DND-41 (cell line): ENCODE data around the gene PITPNC1.
"Not testable (repeated sequence)": the region's sequence is repeated elsewhere in the genome, so short reads cannot be mapped to it uniquely, and the experiment has no call there.

Source experiments
- ATAC-seq: fragments of 200-7000 bp; cut with Tn5 transposase; 3 replicates; pipeline ENCODE4 v1.9.1; 2021; ENCODE audit warnings: low read depth; ENCODE audit not compliant: insufficient read depth
- DNase-seq: peaks from one replicate; pipeline ENCODE4 v3.0.0-alpha.2; 2020
- H2AFZ ChIP-seq: 2 replicates; pipeline ENCODE4 v1.6.0; 2012; ENCODE audit warnings: low read depth, low read length
- H3K27ac ChIP-seq: 2 replicates; pipeline ENCODE4 v1.5.1; 2012; ENCODE audit warnings: low read length, inconsistent platforms
- H3K27me3 ChIP-seq: fragments of 200-600 bp; sonication (generic); 2 replicates; pipeline ENCODE4 v1.6.0; 2012; ENCODE audit warnings: low read length, mild to moderate bottlenecking, inconsistent platforms; ENCODE audit not compliant: insufficient read depth, poor library complexity
- H3K36me3 ChIP-seq: 2 replicates; pipeline ENCODE4 v1.5.1; 2012; ENCODE audit warnings: low read length, inconsistent platforms; ENCODE audit not compliant: insufficient read depth
- H3K4me1 ChIP-seq: 2 replicates; pipeline ENCODE4 v1.5.1; 2012; ENCODE audit warnings: mild to moderate bottlenecking, low read length; ENCODE audit not compliant: insufficient read depth
- H3K4me2 ChIP-seq: 2 replicates; pipeline ENCODE4 v1.6.0; 2012; ENCODE audit warnings: mild to moderate bottlenecking, moderate library complexity, low read length, inconsistent platforms; ENCODE audit not compliant: insufficient read depth
- H3K4me3 ChIP-seq, 2 experiments: fragments of 200-600 bp in 1 of 2; shearing (Covaris generic) in 1 of 2; 2 replicates each; pipeline ENCODE4 v1.5.1; 2012 to 2016; ENCODE audit warnings: inconsistent platforms in 2 of 2, low read length in 2 of 2, mild to moderate bottlenecking in 2 of 2, low read depth in 1 of 2, moderate library complexity in 1 of 2
- H3K79me2 ChIP-seq: 2 replicates; pipeline ENCODE4 v1.6.0; 2012; ENCODE audit warnings: low read length, inconsistent platforms; ENCODE audit not compliant: insufficient read depth
- H3K9ac ChIP-seq: 2 replicates; pipeline ENCODE4 v1.6.0; 2012; ENCODE audit warnings: low read depth, mild to moderate bottlenecking, inconsistent platforms, low read length, moderate library complexity
- H3K9me3 ChIP-seq: 2 replicates; pipeline ENCODE4 v1.5.1; 2012; ENCODE audit warnings: low read length, moderate library complexity, mild to moderate bottlenecking, inconsistent platforms; ENCODE audit not compliant: insufficient read depth, severe bottlenecking
- H4K20me1 ChIP-seq: 2 replicates; pipeline ENCODE4 v1.6.0; 2012; ENCODE audit warnings: low read length; ENCODE audit not compliant: insufficient read depth
- EZH2 ChIP-seq: IDR thresholded peaks from 3 replicates; pipeline ENCODE4 v1.6.1; 2012; ENCODE audit warnings: borderline replicate concordance, low read depth, mild to moderate bottlenecking, moderate library complexity, low read length, inconsistent platforms; ENCODE audit not compliant: severe bottlenecking
- TF ChIP-seq, protein P1 (sequence below): IDR thresholded peaks from 2 replicates; pipeline ENCODE4 v1.5.1; 2012; ENCODE audit warnings: borderline replicate concordance, low read length, moderate library complexity, mild to moderate bottlenecking; ENCODE audit not compliant: poor library complexity, severe bottlenecking; ENCODE audit errors: extremely low read depth

The PITPNC1 gene

DNA sequence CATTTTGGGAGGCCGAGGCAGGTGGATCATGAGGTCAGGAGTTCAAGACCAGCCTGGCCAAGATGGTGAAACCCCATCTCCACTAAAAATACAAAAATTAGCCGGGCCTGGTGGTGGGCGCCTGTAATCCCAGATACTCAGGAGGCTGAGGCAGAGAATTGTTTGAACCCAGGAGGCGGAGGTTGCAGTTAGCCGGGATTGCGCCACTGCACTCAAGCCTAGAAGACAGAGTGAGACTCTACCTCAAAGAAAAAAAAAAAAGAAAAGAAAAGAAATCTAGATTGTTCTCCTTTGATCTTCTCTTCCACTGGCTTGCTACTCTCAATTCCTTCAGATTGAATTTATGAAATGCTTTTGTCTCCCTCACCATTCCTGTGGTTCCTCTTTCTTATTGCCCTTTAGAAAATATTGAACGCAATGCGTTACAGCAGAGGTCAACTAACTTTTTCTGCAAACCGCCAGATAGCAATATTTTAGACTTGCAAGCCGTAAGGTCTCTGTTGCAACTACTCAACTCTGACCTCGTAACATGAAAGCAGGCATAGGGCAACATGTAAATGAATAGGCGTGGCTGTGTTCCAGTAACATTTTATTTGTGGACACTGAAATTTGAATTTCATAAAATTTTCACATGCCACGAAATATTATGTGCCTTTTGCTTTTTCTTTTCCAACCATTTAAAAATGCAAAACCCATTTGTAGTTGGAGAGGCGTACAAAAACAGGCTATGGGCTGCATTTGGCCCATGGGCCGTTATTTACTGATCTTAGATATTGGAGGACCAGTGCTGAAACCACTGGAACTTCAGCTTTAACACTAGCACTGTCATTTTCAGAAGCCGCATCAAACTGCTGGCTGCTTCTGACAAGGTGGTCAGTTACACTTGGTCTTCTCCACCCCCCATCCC is 24.8 kb downstream of the PITPNC1 start:
- Histone ChIP-seq H3K36me3 (no peaks in the 10 kb centered on the region), H2AFZ (no peak overlapping the region), H3K9me3 (no peaks in the 10 kb centered on the region), H3K4me1 (peaks cover 23% of the 10 kb centered on the region), H3K4me3 (no peak overlapping the region), H3K9ac (no peak overlapping the region), H3K4me2 (no peak overlapping the region), H3K27me3 (no peaks in the 10 kb centered on the region), H4K20me1 (no peaks in the 10 kb centered on the region), H3K27ac (no peak overlapping the region), H3K79me2 (0 out of 2 replicates have a peak, but pooled peaks cover 7% of the 10 kb centered on the region)
- no peak for DNase-seq
- ATAC-seq = no peak
- no peak for TF ChIP-seq EZH2
- TF ChIP-seq, protein P1, sequence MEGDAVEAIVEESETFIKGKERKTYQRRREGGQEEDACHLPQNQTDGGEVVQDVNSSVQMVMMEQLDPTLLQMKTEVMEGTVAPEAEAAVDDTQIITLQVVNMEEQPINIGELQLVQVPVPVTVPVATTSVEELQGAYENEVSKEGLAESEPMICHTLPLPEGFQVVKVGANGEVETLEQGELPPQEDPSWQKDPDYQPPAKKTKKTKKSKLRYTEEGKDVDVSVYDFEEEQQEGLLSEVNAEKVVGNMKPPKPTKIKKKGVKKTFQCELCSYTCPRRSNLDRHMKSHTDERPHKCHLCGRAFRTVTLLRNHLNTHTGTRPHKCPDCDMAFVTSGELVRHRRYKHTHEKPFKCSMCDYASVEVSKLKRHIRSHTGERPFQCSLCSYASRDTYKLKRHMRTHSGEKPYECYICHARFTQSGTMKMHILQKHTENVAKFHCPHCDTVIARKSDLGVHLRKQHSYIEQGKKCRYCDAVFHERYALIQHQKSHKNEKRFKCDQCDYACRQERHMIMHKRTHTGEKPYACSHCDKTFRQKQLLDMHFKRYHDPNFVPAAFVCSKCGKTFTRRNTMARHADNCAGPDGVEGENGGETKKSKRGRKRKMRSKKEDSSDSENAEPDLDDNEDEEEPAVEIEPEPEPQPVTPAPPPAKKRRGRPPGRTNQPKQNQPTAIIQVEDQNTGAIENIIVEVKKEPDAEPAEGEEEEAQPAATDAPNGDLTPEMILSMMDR = no peak

DNA sequence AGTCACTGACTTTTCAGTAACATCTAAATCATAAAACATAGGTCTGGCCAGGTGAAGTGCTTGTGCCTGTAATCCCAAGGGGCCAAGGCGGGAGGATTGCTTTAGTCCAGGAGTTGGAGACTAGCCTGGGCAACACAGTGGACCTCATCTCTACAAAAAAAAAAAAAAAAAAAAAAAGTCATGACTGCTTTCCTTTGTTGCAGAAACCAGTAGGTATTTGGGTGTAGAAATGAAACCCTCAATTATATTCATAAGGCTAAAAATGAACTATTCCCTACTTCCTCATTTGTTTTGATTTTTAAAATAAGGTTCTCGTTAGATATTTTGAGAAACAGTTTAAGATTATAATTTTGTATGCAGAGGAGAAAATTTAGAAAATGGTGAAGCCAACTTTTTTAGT is 26.0 kb downstream of the PITPNC1 start:
- no peak overlapping the region for H3K27ac ChIP-seq
- ATAC-seq = no peak
- peaks cover 23% of the 10 kb centered on the region for H3K4me1 ChIP-seq
- H4K20me1 ChIP-seq = no peaks in the 10 kb centered on the region
- DNase-seq = no peak
- no peak overlapping the region for H2AFZ ChIP-seq
- H3K4me2 ChIP-seq = no peak overlapping the region
- no peak overlapping the region for H3K4me3 ChIP-seq
- TF ChIP-seq, protein P1 = no peak
- no peak for TF ChIP-seq EZH2
- H3K27me3 ChIP-seq = no peaks in the 10 kb centered on the region
- H3K9me3 ChIP-seq = no peaks in the 10 kb centered on the region
- H3K79me2 ChIP-seq = 0 out of 2 replicates have a peak, but pooled peaks cover 7% of the 10 kb centered on the region
- no peak overlapping the region for H3K9ac ChIP-seq
- no peaks in the 10 kb centered on the region for H3K36me3 ChIP-seq

DNA sequence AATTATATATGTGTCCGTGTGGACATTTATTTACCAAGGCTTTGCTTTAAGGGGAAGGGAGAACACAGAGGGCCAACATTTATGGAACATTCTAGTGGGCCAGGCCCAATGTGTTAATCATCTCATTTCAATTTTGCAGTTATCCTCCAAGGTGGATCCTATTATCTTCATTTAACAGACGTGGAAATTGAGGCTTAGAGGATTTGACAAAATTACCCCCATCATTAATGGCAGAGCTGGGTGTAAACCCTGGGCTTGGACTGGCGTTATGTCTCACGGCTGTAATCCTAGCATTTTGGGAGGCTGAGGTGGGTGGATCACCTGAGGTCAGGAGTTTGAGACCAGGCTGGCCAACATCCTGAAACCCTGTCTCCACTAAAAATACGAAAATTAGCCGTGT is 26.4 kb downstream of the PITPNC1 start:
- no peak for TF ChIP-seq EZH2
- TF ChIP-seq, protein P1 = no peak
- Histone ChIP-seq H3K4me1 (peaks cover 23% of the 10 kb centered on the region), H3K27ac (no peak overlapping the region), H3K4me2 (no peak overlapping the region), H2AFZ (no peak overlapping the region), H3K27me3 (no peaks in the 10 kb centered on the region), H4K20me1 (no peaks in the 10 kb centered on the region), H3K36me3 (no peaks in the 10 kb centered on the region), H3K79me2 (0 out of 2 replicates have a peak, but pooled peaks cover 7% of the 10 kb centered on the region), H3K9ac (no peak overlapping the region), H3K4me3 (no peak overlapping the region), H3K9me3 (no peaks in the 10 kb centered on the region)
- ATAC-seq (no peak), DNase-seq (no peak)

DNA sequence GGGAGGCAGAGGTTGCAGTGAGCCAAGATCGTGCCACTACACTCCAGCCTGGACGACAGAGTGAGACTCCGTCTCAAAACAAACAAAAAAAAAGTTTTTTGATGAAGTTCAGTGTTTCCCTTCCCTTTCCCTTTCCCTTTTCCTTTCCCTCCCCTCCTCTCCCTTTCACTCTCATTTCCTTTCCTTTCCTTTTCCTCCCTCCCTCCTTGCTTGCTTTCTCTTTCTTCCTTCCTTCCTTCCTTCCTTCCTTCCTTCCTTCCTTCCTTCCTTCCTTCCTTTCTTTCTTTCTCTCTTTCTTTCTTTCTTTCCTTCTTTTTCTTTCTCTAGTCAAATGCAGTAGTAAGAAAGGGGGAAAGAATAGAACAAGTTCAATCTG is 31.4 kb downstream of the PITPNC1 start:
- not testable (repeated sequence) for H3K9me3 ChIP-seq, H3K4me3 ChIP-seq, H2AFZ ChIP-seq, H4K20me1 ChIP-seq, ATAC-seq, H3K27ac ChIP-seq, H3K9ac ChIP-seq, H3K79me2 ChIP-seq, H3K4me2 ChIP-seq, H3K27me3 ChIP-seq, H3K36me3 ChIP-seq, H3K4me1 ChIP-seq, DNase-seq
